Neural progenitor cell (in vitro differentiated cells): Measurements from ENCODE around the gene ADI1. TPM values are rescaled to one million over a fixed set of nuclear protein-coding genes. Genes with fewer than 3 reads are reported as not detected.
A peak's percentile ranks its signal among the peaks of the same experiment; 100 is the strongest.

ENCODE experiments used
- DNase-seq: peaks from one replicate; pipeline ENCODE4 v3.0.0-alpha.2; 2016; ENCODE audit warnings: low spot score
- H2AFZ ChIP-seq: fragments of 200-600 bp; sonication (generic); replicated peaks from 2 replicates; pipeline ENCODE4 v1.6.1; 2016; ENCODE audit warnings: antibody characterized with exemption
- H3F3A ChIP-seq: fragments of 200-600 bp; sonication (generic); 2 replicates; pipeline ENCODE4 v1.6.1; 2016; ENCODE audit warnings: antibody characterized with exemption, low read depth
- H3K27ac ChIP-seq: fragments of 200-600 bp; sonication (generic); 2 replicates; pipeline ENCODE4 v1.5.1; 2016; ENCODE audit warnings: mild to moderate bottlenecking
- H3K27me3 ChIP-seq: fragments of 200-600 bp; sonication (generic); 2 replicates; pipeline ENCODE4 v1.6.1; 2016; ENCODE audit warnings: mild to moderate bottlenecking, moderate library complexity
- H3K36me3 ChIP-seq: fragments of 200-600 bp; sonication (generic); 2 replicates; pipeline ENCODE4 v1.5.1; 2016
- H3K4me1 ChIP-seq: fragments of 200-600 bp; sonication (generic); 2 replicates; pipeline ENCODE4 v1.6.1; 2016; ENCODE audit warnings: mixed run types
- H3K4me2 ChIP-seq: fragments of 200-600 bp; sonication (generic); 2 replicates; pipeline ENCODE4 v1.6.1; 2016
- H3K4me3 ChIP-seq: fragments of 200-600 bp; sonication (generic); 2 replicates; pipeline ENCODE4 v1.5.1; 2016
- H3K79me2 ChIP-seq: fragments of 200-600 bp; sonication (generic); 2 replicates; pipeline ENCODE4 v1.6.1; 2016; ENCODE audit warnings: low read depth
- H3K9ac ChIP-seq: fragments of 200-600 bp; sonication (generic); 2 replicates; pipeline ENCODE4 v1.6.1; 2016
- H3K9me3 ChIP-seq: fragments of 200-600 bp; sonication (generic); 2 replicates; pipeline ENCODE4 v1.5.1; 2016; ENCODE audit warnings: low read depth
- H4K20me1 ChIP-seq: fragments of 200-600 bp; sonication (generic); 2 replicates; pipeline ENCODE4 v1.6.1; 2016; ENCODE audit warnings: low read depth
- H3K27ac Mint-ChIP-seq: 3 replicates; pipeline ENCODE4 v1.8.0; 2021; ENCODE audit warnings: mixed read lengths
- H3K27me3 Mint-ChIP-seq: 2 replicates; pipeline ENCODE4 v1.8.0; 2022; ENCODE audit warnings: low read depth, mild to moderate bottlenecking, inconsistent platforms, moderate library complexity, mixed read lengths; ENCODE audit not compliant: insufficient read depth
- H3K36me3 Mint-ChIP-seq: 3 replicates; pipeline ENCODE4 v1.8.0; 2021; ENCODE audit warnings: mixed read lengths
- H3K4me1 Mint-ChIP-seq: 3 replicates; pipeline ENCODE4 v1.8.0; 2021; ENCODE audit warnings: mixed read lengths
- H3K4me3 Mint-ChIP-seq: 3 replicates; pipeline ENCODE4 v1.8.0; 2021; ENCODE audit warnings: mild to moderate bottlenecking, moderate library complexity, mixed read lengths
- H3K9me3 Mint-ChIP-seq: 3 replicates; pipeline ENCODE4 v1.8.0; 2020; ENCODE audit warnings: mixed read lengths
- EZH2 ChIP-seq: fragments of 200-600 bp; sonication (generic); IDR thresholded peaks from 2 replicates; pipeline ENCODE4 v1.6.1; 2017; ENCODE audit warnings: antibody characterized with exemption, mild to moderate bottlenecking, moderate library complexity
- EZH2phosphoT487 ChIP-seq: fragments of 200-600 bp; sonication (generic); IDR thresholded peaks from 2 replicates; pipeline ENCODE4 v1.6.1; 2017; ENCODE audit warnings: antibody characterized with exemption
- total RNA-seq: library from RNA; depleted of rRNA; stranded (reverse); fragments of >200 nt; gene quantifications from 2 replicates; pipeline ENCODE4 v1.2.3, GENCODE V29; 2015; ENCODE audit warnings: low replicate concordance
- TF ChIP-seq, protein P1 (sequence below): fragments of 200-600 bp; sonication (generic); IDR thresholded peaks from 2 replicates; pipeline ENCODE4 v1.5.1; 2017; ENCODE audit warnings: antibody characterized with exemption, mild to moderate bottlenecking

The ADI1 gene
- total RNA-seq, 1 donor from 2014 or later: 29.3 TPM

- no peaks in the 10 kb centered on the region for H3K9me3 ChIP-seq
- peaks cover 7% of the 10 kb centered on the region for H4K20me1 ChIP-seq
- H3K4me1 ChIP-seq: peaks cover 10% of the 10 kb centered on the region
- peaks cover 11% of the 10 kb centered on the region for H3K36me3 Mint-ChIP-seq
- peaks cover 6% of the 10 kb centered on the region for H3K27me3 Mint-ChIP-seq
- TF ChIP-seq EZH2phosphoT487: no peak
- no peak for TF ChIP-seq EZH2
- TF ChIP-seq, protein P1, sequence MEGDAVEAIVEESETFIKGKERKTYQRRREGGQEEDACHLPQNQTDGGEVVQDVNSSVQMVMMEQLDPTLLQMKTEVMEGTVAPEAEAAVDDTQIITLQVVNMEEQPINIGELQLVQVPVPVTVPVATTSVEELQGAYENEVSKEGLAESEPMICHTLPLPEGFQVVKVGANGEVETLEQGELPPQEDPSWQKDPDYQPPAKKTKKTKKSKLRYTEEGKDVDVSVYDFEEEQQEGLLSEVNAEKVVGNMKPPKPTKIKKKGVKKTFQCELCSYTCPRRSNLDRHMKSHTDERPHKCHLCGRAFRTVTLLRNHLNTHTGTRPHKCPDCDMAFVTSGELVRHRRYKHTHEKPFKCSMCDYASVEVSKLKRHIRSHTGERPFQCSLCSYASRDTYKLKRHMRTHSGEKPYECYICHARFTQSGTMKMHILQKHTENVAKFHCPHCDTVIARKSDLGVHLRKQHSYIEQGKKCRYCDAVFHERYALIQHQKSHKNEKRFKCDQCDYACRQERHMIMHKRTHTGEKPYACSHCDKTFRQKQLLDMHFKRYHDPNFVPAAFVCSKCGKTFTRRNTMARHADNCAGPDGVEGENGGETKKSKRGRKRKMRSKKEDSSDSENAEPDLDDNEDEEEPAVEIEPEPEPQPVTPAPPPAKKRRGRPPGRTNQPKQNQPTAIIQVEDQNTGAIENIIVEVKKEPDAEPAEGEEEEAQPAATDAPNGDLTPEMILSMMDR: no peak
- H3K27ac ChIP-seq: no peak overlapping the region
- no peaks in the 10 kb centered on the region for H3K79me2 ChIP-seq
- no peak overlapping the region for H3K4me2 ChIP-seq
- no peak overlapping the region for H2AFZ ChIP-seq
- H3F3A ChIP-seq: peaks cover 14% of the 10 kb centered on the region
- no peak for DNase-seq
- H3K27ac Mint-ChIP-seq: no peak overlapping the region
- H3K36me3 ChIP-seq: no peaks in the 10 kb centered on the region
- H3K27me3 ChIP-seq: no peaks in the 10 kb centered on the region
- H3K4me3 Mint-ChIP-seq: no peak overlapping the region
- no peak overlapping the region for H3K4me3 ChIP-seq
- peaks cover 24% of the 10 kb centered on the region for H3K4me1 Mint-ChIP-seq
- no peak overlapping the region for H3K9ac ChIP-seq
- no peaks in the 10 kb centered on the region for H3K9me3 Mint-ChIP-seq
Observed at GRCh38 chr2:3463186-3463835, 56.0 kb downstream of the ADI1 start.

DNA sequence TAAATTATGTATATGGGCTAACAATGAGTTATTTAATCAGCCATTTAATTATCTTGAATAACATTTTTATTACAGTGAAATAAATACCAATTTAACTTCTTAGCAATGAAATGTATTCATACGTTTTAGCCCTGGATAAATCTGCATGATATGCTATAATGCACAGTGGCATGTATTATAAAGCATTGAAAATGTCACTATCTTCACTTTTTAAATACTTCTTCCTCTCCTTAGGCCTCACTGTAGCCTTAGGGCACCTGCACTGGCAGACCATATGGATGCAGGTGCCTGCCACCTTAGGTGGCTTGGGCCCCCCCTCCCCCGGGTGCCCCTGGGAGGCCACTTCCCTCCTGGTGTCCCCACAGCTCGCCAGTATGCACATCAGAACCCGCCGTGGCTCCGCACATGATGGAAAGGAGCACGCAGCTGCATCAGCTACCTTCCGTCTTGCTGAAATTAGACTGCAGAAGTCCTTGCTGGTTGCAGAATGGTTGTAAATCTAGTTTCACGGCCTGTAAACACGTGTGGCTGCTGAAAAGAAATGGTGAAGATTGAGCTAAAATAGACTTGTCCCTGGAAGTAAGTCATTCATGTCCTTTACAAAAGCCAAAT is 56.7 kb downstream of the ADI1 start:
- H3K9me3 Mint-ChIP-seq: no peaks in the 10 kb centered on the region
- peaks cover 14% of the 10 kb centered on the region for H3F3A ChIP-seq
- H3K4me3 Mint-ChIP-seq: no peak overlapping the region
- H3K36me3 Mint-ChIP-seq: peaks cover 8% of the 10 kb centered on the region
- no peaks in the 10 kb centered on the region for H3K36me3 ChIP-seq
- TF ChIP-seq EZH2 (no peak), EZH2phosphoT487 (no peak)
- TF ChIP-seq, protein P1: no peak
- H3K4me2 ChIP-seq: no peak overlapping the region
- peaks cover 7% of the 10 kb centered on the region for H4K20me1 ChIP-seq
- no peaks in the 10 kb centered on the region for H3K27me3 ChIP-seq
- no peak overlapping the region for H2AFZ ChIP-seq
- no peak overlapping the region for H3K4me3 ChIP-seq
- peaks cover 24% of the 10 kb centered on the region for H3K4me1 Mint-ChIP-seq
- no peak for DNase-seq
- no peak overlapping the region for H3K9ac ChIP-seq
- peaks cover 7% of the 10 kb centered on the region for H3K27me3 Mint-ChIP-seq
- H3K9me3 ChIP-seq: no peaks in the 10 kb centered on the region
- H3K27ac Mint-ChIP-seq: peak overlapping the region; percentile 8
- no peaks in the 10 kb centered on the region for H3K79me2 ChIP-seq
- no peak overlapping the region for H3K27ac ChIP-seq
- H3K4me1 ChIP-seq: peaks cover 10% of the 10 kb centered on the region

DNA sequence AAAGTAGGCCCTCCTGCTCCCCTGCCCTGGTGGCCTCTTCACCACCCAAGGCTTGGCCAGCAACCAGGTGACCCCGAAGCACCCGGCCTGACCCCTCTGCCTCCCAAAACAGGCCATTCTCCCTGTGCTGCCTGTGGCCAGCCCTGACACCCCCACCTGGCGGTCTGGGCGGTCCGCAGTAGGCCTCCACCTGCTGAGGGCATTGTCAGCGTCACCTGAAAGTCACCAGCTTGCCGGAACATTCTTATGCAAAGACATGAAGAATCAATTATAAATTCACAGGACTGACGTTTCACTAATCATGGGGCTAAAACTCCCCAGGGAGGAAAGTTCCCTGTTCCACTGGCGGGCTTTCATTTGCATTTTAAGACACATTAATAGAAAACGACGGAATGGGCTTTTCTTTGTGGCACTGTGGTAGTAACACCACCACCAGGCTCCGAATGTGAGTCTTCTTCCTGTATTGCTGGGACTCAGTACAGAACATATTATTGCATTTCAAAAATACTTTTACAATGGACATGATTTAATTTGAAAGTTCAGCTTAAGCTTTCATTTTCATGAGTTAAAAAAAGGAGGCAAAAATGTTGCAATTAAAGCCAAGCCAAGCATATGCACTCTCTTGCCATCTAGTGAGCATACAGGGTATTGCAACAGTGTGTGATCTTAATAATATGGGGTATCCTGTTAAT is 57.4 kb downstream of the ADI1 start:
- peak; percentile 50 for DNase-seq
- H3K27me3 Mint-ChIP-seq: peaks cover 7% of the 10 kb centered on the region
- Histone ChIP-seq H3K9ac (no peak overlapping the region), H3K4me3 (no peak overlapping the region), H3K79me2 (no peaks in the 10 kb centered on the region), H4K20me1 (peaks cover 7% of the 10 kb centered on the region), H3K36me3 (no peaks in the 10 kb centered on the region), H3K27me3 (no peaks in the 10 kb centered on the region), H3K9me3 (no peaks in the 10 kb centered on the region), H3F3A (peaks cover 14% of the 10 kb centered on the region), H3K27ac (no peak overlapping the region), H3K4me2 (no peak overlapping the region), H2AFZ (no peak overlapping the region), H3K4me1 (peaks cover 10% of the 10 kb centered on the region)
- TF ChIP-seq, protein P1: peak; percentile 88
- no peak for TF ChIP-seq EZH2
- H3K4me3 Mint-ChIP-seq: no peak overlapping the region
- no peaks in the 10 kb centered on the region for H3K9me3 Mint-ChIP-seq
- no peak overlapping the region for H3K27ac Mint-ChIP-seq
- peaks cover 9% of the 10 kb centered on the region for H3K36me3 Mint-ChIP-seq
- H3K4me1 Mint-ChIP-seq: peaks cover 24% of the 10 kb centered on the region
